ENCODE data around the gene IL2RA. TPM values are rescaled to one million over a fixed set of nuclear protein-coding genes. Genes with fewer than 3 reads are reported as not detected.
"Not testable (repeated sequence)": the region's sequence is repeated elsewhere in the genome, so short reads cannot be mapped to it uniquely, and the experiment has no call there.

The IL2RA gene
- 100 to 1,000 TPM; 184 to 201 TPM for total RNA-seq

GRCh38 chr10:6062101-6062771, at the start of gene IL2RA:
Gene IL2RA (minus strand): TSS chr10:6062367. CDS start chr10:6062151, 216 bp downstream.
- Mint-ChIP-seq H3K4me1 (peaks cover 65% of the 10 kb centered on the region), H3K9me3 (no peaks in the 10 kb centered on the region), H3K27me3 (no peaks in the 10 kb centered on the region), H3K27ac (peak within 1 kb of the TSS; percentile 92), H3K36me3 (peaks cover 36% of the 10 kb centered on the region), H3K4me3 (peak within 1 kb of the TSS; percentile 91)
- POLR2A ChIA-PET, result interaction anchor here (0.7 to 3.7 kb wide), 24 partner anchors 8 to 1422 kb away, joined by 3 to 27 read pairs (median 4); partner anchors contain the start of genes ANKRD16, FBH1, IL15RA and PFKFB3
- ATAC-seq (ENCODE audit: low read depth) (peak; percentile 75), DNase-seq (peak; percentile 73)

- H3K36me3 Mint-ChIP-seq, result peaks cover 61% of the 10 kb centered on the region
- no peaks in the 10 kb centered on the region for H3K27me3 Mint-ChIP-seq
- no peak overlapping the region for H3K4me3 Mint-ChIP-seq
- no peak overlapping the region for H3K27ac Mint-ChIP-seq
- DNase-seq (no peak), ATAC-seq (ENCODE audit: low read depth) (no peak)
- H3K4me1 Mint-ChIP-seq, result peaks cover 27% of the 10 kb centered on the region
- POLR2A ChIA-PET, result no interaction called here
- H3K9me3 Mint-ChIP-seq, result no peaks in the 10 kb centered on the region
These were observed 48.0 kb upstream of the IL2RA start for GRCh38 chr10:6110136-6110535.

DNA sequence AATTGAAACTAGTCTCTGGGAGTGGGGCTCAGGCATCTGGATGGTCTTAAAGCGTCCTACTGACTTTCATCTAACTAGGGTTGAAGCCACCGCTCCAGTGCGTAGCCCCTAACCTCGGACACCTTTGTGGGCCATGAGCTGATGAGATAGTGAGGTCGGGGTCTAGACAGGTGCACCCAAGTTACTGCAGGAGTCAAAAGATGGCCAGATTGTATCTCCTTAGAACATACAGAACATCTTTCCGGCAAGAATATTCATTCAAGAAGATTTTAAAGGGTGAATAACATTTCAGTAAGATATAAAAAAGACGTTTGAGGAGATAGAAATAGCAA, 47.2 kb upstream of the IL2RA start:
- POLR2A ChIA-PET, result no interaction called here
- H3K27me3 Mint-ChIP-seq, result no peaks in the 10 kb centered on the region
- H3K4me3 Mint-ChIP-seq, result no peak overlapping the region
- no peak for DNase-seq
- no peak for ATAC-seq (ENCODE audit: low read depth)
- H3K27ac Mint-ChIP-seq, result no peak overlapping the region
- peaks cover 63% of the 10 kb centered on the region for H3K36me3 Mint-ChIP-seq
- peaks cover 25% of the 10 kb centered on the region for H3K4me1 Mint-ChIP-seq
- no peaks in the 10 kb centered on the region for H3K9me3 Mint-ChIP-seq

- no peaks in the 10 kb centered on the region for H3K9me3 Mint-ChIP-seq
- H3K4me3 Mint-ChIP-seq, result peak overlapping the region; percentile 36
- ATAC-seq (ENCODE audit: low read depth), result no peak
- DNase-seq, result no peak
- peaks cover 23% of the 10 kb centered on the region for H3K4me1 Mint-ChIP-seq
- POLR2A ChIA-PET, result no interaction called here
- H3K27me3 Mint-ChIP-seq, result no peaks in the 10 kb centered on the region
- peak overlapping the region; percentile 75 for H3K27ac Mint-ChIP-seq
- H3K36me3 Mint-ChIP-seq, result peaks cover 57% of the 10 kb centered on the region
These were observed 46.7 kb upstream of the IL2RA start for GRCh38 chr10:6108631-6109443.

DNA sequence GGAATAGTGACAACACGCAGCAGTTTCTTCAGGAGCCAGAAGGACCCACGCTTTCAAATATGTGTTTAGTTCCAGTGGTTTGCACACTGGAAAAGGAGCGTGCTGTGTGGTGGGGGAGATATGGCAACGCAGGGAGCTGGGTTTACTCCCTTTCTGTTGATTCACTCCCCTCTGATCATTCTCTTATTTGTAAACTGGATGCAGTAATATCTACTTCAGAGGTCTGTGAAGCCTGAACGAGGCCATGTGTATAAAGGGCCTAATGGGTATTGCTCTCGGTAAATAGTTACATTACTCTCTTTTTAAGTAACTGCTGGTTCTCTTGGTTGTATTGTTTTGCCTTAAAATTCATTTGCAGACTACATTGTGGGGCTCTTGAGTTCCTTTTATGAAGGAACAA, 45.9 kb upstream of the IL2RA start:
- Mint-ChIP-seq H3K36me3 (peaks cover 49% of the 10 kb centered on the region), H3K9me3 (no peaks in the 10 kb centered on the region), H3K4me3 (no peak overlapping the region), H3K27ac (peak overlapping the region; percentile 35), H3K27me3 (no peaks in the 10 kb centered on the region), H3K4me1 (peaks cover 23% of the 10 kb centered on the region)
- POLR2A ChIA-PET, result interaction anchor here (0.5 kb wide), 1 partner anchor 128 kb away, joined by 3 read pairs; no protein-coding TSS in a partner anchor
- no peak for DNase-seq
- ATAC-seq (ENCODE audit: low read depth), result no peak

- not testable (repeated sequence) for H3K27ac Mint-ChIP-seq; ATAC-seq (ENCODE audit: low read depth); DNase-seq; H3K9me3 Mint-ChIP-seq; H3K27me3 Mint-ChIP-seq; H3K4me3 Mint-ChIP-seq
- Mint-ChIP-seq H3K36me3 (peaks cover 46% of the 10 kb centered on the region), H3K4me1 (peaks cover 23% of the 10 kb centered on the region)
- POLR2A ChIA-PET, result interaction anchor here (0.5 kb wide), 1 partner anchor 128 kb away, joined by 3 read pairs; no protein-coding TSS in a partner anchor
These were observed 45.4 kb upstream of the IL2RA start for GRCh38 chr10:6107616-6108015.

DNA sequence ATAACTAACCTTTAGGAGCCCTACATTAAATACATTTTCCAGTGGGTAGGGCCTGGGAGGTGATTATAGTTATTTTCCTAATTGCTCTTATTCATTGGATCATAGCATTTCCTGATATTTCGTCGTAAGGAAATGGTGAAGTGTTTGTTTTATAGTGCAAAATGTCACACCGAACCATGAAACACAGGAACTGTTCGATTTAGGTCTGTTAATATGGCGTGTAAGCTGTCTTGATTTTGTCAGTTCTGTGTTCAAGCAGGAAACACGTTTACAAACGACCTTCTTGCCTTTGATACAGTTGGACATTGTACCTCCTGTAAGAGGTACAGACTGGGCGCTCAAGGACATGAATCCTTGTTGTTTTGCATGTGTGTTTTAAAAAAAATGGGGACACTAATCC, 41.4 kb upstream of the IL2RA start:
- no peak for ATAC-seq (ENCODE audit: low read depth)
- Mint-ChIP-seq H3K4me1 (peaks cover 17% of the 10 kb centered on the region), H3K27me3 (no peaks in the 10 kb centered on the region), H3K4me3 (no peak overlapping the region), H3K36me3 (peaks cover 33% of the 10 kb centered on the region), H3K9me3 (no peaks in the 10 kb centered on the region), H3K27ac (peak overlapping the region; percentile 0)
- POLR2A ChIA-PET, result no interaction called here
- no peak for DNase-seq

GRCh38 chr10:6102128-6102527, 40.0 kb upstream of the IL2RA start:
- POLR2A ChIA-PET, result no interaction called here
- H3K4me3 Mint-ChIP-seq, result no peak overlapping the region
- peaks cover 35% of the 10 kb centered on the region for H3K36me3 Mint-ChIP-seq
- ATAC-seq (ENCODE audit: low read depth) (no peak), DNase-seq (no peak)
- H3K27me3 Mint-ChIP-seq, result no peaks in the 10 kb centered on the region
- no peak overlapping the region for H3K27ac Mint-ChIP-seq
- H3K4me1 Mint-ChIP-seq, result peaks cover 22% of the 10 kb centered on the region
- no peaks in the 10 kb centered on the region for H3K9me3 Mint-ChIP-seq

GRCh38 chr10:6101181-6101580, 39.0 kb upstream of the IL2RA start:
- DNase-seq, result no peak
- POLR2A ChIA-PET, result no interaction called here
- no peak overlapping the region for H3K27ac Mint-ChIP-seq

DNA sequence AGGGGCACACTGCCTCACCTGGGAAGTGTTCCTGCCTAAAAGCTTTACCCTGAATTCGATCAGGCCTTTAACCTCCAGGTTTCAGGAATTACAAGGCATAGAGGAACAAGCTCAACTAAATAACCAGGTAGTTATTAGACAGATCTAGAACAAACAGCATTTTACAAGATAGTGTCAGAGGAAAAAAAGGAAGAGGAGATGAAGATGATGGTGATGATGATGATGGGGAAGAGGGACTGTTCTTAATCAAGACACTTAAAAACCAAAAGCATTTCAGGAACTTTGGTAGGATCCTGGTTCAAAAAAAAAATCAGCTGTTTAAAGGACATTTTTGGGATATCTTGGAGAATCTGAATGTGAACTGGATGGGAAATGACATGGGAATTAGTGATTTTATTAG, 38.2 kb upstream of the IL2RA start:
- ATAC-seq (ENCODE audit: low read depth), result no peak

More at GRCh38 chr10:6101181-6101580, 39.0 kb upstream of the IL2RA start:
- Mint-ChIP-seq H3K27me3 (no peaks in the 10 kb centered on the region), H3K36me3 (peaks cover 31% of the 10 kb centered on the region), H3K9me3 (no peaks in the 10 kb centered on the region), H3K4me3 (no peak overlapping the region), H3K4me1 (peaks cover 27% of the 10 kb centered on the region)
- no peak for ATAC-seq (ENCODE audit: low read depth)

GRCh38 chr10:6098156-6098555, 36.0 kb upstream of the IL2RA start:
- Mint-ChIP-seq H3K4me1 (peaks cover 46% of the 10 kb centered on the region), H3K36me3 (peaks cover 27% of the 10 kb centered on the region)

More for the DNA sequence above, 38.2 kb upstream of the IL2RA start:
- Mint-ChIP-seq H3K4me3 (no peak overlapping the region), H3K27me3 (no peaks in the 10 kb centered on the region), H3K36me3 (peaks cover 28% of the 10 kb centered on the region), H3K9me3 (no peaks in the 10 kb centered on the region), H3K4me1 (peaks cover 32% of the 10 kb centered on the region), H3K27ac (peak overlapping the region; percentile 47)
- DNase-seq, result no peak
- POLR2A ChIA-PET, result no interaction called here

GRCh38 chr10:6097063-6097462, 34.9 kb upstream of the IL2RA start:
- Mint-ChIP-seq H3K36me3 (peaks cover 24% of the 10 kb centered on the region), H3K4me1 (peaks cover 52% of the 10 kb centered on the region), H3K27me3 (no peaks in the 10 kb centered on the region), H3K9me3 (no peaks in the 10 kb centered on the region), H3K27ac (no peak overlapping the region), H3K4me3 (no peak overlapping the region)
- POLR2A ChIA-PET, result interaction anchor here (0.5 kb wide), 1 partner anchor 190 kb away, joined by 6 read pairs; no protein-coding TSS in a partner anchor
- ATAC-seq (ENCODE audit: low read depth) (no peak), DNase-seq (no peak)

More at GRCh38 chr10:6098156-6098555, 36.0 kb upstream of the IL2RA start:
- ATAC-seq (ENCODE audit: low read depth), result no peak
- Mint-ChIP-seq H3K4me3 (no peak overlapping the region), H3K9me3 (no peaks in the 10 kb centered on the region), H3K27me3 (no peaks in the 10 kb centered on the region), H3K27ac (no peak overlapping the region)
- no peak for DNase-seq
- POLR2A ChIA-PET, result interaction anchor here (0.6 to 0.7 kb wide), 2 partner anchors 28 to 81 kb away, joined by 3 to 6 read pairs; no protein-coding TSS in a partner anchor

GRCh38 chr10:6095810-6096570, 33.8 kb upstream of the IL2RA start:
- Mint-ChIP-seq H3K27ac (no peak overlapping the region), H3K27me3 (no peaks in the 10 kb centered on the region), H3K4me3 (no peak overlapping the region), H3K36me3 (peaks cover 18% of the 10 kb centered on the region), H3K4me1 (peaks cover 60% of the 10 kb centered on the region), H3K9me3 (no peaks in the 10 kb centered on the region)
- ATAC-seq (ENCODE audit: low read depth) (no peak), DNase-seq (no peak)
- POLR2A ChIA-PET, result no interaction called here
